HuH-7 (cell line): ENCODE results near the gene SRMS.
A peak's percentile ranks its signal among the peaks of the same experiment; 100 is the strongest.
"Not testable (repeated sequence)": the region's sequence is repeated elsewhere in the genome, so short reads cannot be mapped to it uniquely, and the experiment has no call there.

Source experiments
- DNase-seq: peaks from one replicate; pipeline ENCODE4 v3.0.0; 2011; ENCODE audit warnings: low spot score

SRMS gene

DNA sequence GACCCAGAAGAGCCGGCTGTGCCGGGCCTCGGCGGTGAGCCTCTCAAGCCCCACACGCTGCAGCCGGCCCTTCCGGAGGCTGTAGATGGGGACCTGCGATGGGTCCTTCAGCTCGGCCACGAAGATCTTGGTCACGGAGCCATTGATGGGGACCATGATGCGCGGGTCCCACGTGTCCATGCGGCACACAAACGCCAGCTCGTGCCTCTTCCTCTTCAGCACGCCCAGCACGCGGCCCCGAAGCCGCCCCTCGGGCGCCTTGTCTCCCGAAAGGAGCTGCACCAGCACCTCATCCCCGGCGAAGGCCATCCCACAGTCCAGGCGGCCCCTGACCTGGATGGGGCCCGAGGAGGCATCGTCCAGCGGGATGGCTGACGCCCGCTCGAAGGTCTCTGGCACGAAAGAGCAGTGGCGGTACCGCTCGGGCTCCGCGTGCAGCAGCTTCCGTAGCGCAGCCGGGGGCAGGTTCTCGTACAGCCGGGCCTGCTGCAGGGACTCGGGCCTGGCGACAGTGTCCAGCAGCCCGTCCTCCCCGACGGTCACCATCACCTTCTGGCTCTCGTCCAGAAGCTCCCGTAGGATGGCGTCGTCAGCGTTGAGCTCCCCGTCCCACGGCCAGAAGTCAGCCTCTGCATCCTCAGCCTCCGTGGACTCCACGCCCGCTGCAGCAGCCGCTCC, 17.6 kb upstream of the SRMS start:
- no peak for DNase-seq

DNA sequence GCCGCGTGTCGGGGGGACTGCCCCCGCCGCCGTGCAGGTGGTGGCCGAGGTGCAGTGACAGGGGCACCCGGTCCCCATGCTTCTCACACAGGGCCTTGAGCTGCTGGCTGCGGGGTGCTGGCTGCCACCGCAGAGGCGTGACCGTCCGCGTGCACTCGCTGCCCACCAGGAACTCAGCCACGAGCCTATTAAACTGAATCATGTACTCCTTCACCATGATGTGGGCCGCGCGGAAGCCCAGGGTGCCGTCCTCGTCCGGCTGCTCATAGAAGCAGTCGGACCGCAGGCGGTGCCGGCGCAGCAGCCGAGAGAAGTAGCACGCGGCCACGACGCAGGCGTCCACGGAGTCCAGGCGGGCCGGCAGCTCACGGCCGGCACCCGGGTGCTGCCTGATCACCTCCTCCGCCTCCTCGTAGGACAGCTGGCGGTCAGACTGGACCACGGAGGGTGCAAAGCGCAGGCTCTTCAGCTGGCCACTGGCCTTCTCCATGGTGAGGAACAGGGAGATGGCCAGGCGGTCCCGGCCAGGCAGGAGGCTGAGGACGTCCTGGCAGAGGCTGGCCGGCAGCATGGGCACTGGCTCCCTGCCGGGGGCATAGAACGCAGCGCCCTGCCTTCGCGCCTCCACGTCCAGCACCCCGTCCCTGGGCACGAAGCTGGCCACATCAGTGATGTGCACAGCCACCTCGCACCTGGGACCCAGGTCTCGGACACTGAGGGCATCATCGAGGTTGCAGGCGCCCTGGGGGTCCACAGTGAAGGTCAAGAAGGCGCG, 16.7 kb upstream of the SRMS start:
- no peak for DNase-seq

DNA sequence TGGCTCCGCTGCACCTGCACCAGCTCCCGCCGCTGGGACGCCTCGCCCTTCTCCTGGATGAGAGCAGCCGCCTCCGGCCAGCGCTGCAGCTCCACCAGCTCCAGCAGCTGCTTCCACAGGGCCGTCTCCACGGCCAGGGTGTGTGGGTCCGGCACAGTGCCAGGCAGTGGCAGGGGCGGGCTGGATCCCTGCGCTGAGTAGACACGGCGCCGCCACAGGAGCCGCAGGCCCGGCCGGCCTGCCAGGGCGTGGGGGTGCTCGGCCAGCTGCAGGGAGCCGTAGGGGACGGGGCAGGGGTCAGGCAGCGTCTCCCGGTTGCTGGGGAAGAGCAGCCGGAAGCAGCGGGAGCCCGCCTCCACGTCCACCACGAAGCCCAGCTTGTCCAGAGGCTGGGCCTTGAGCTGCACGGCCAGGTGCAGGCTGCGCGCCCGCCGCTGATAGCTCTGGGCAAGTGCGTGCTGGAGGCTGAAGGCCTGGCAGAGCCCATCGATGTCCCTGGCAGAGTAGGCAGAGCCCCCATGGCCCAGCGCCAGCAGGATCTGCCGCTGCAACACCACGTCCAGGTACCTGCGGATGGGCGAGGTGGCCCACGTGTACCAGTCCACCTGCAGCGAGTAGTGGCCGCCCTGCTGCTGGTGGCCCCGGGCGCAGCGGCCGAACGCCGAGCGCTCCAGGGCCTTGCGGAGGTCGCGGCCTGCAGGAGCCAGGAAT, 15.8 kb upstream of the SRMS start:
- no peak for DNase-seq

DNA sequence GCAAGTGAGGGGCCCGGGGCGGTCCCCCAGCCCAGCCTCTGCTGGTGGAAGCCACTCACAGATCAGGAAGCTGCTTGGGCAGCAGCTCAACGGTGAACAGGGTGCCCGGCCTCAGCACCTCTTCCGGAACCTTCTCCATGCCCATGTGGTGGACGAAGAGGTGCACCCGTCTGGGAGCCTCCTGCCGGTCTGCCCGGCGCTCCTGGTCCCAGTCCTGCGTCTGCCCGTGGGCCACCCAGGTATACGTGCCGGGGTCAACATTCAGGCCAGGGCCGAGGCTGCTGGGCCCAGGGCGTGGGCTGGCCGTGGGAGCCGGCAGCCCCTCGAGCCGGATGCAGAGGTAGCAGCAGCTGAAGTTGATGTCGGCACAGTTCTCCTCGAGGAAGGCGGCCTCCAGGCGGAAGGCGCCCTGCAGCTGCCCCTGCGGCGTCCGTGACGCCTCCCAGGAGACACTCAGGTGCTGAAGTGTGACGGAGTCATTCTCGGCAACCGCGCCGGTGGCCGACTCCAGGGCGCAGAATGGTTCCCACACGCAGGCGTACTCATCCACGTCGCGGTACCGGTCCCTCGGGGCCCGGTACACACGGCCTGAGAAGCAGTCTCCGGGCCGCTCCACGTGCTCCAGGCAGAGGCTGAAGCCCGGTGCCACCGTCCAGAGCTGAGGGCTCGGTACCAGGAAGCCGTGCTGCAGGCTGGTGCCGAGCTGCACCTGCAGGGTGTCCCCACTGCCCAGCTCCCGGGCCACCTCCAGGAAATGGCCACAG, 15.1 kb upstream of the SRMS start:
- no peak for DNase-seq

DNA sequence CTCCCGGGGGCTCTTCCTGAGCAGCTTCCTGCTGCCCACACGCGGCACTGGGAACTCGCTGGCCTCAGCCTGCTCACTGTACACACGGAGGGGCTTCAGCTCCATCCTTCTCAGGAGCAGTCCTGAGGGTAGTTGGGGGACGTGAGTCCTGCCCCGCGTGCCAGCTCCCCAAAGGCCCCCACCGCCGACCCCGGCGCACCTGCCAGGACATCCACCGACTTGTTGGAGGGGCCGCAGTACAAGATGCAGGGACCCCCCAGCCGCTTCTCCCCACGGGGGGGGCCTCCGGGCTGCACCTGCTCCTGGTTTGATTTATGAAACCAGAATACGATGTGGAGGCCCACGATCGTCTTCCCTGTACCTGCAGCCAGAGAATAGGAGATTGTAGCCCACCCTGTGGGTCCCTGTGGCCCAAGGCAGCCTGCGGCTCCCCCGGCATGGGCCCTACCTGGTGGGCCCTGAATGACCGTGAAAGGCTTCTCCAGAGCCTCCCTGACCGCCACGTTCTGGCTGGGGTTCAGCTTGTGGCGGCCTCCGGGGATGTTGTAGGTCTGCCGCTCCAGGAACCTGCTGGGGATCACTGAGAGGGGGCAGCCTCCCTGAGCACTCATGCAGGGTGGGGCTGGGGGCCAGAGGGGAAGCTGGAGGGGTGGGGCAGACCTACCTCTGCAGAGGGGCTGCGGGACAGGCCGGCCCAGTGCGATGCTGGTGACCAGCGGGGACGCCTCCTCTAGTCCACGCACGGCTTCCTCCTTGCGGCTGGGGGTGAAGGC, 14.3 kb upstream of the SRMS start:
- no peak for DNase-seq

DNA sequence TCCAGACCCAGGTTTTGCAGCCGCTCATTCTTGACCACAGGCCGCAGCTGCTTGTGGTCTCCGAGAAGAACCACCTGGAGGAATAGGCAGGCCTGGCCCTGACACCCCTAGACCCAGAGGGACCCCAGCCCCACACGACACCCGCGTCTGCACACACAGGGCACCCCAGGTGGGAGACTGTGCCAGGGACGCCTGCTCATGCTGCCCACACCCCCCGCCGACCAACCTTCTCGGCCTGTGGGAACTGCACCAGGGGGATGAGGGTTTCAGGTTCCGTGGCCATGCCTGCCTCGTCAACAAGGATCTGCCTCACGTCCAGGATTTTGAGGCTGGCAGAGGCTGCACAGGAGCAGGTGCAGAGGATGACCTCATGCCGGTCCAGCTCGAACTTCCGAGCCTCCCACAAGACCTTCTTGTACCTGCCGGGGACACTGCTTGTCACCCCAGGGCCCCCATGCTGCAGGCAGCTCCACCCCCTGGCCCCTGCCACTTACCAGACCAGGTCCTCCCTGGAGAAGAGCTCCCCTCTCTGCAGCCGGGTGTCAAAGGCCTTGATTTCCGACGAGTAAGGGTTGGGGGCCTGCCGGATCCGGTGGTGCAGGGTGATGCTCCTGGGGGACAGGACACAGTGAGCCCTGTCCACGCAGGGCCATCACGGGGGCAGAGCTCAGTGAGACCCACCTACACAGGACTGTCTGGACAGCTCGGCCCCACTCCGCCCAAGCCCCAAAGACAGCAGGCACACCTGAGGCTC, 13.5 kb upstream of the SRMS start:
- DNase-seq, result no peak

DNA sequence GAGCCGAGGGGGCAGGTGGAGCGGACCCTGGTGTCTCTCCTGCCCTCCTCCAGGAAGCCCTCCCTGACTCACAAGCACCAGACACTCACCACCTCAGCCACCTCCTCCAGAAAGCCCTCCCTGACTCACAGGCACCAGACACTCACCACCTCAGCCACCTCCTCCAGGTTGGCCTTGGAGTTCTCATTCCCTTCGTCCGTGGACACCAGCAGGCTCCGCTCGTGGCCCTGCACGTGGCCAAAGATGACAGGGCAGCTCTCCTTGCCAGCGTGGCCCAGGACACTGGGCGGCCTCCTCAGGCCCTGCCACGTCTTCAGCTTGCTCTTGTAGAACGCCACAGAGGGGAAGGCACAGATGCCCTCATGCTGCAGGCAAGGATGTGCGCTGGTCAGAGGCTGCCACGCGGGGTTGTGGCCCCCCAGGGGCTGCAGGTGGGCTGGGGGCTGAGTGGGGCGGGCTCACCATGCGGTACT, 12.8 kb upstream of the SRMS start:
- DNase-seq, result no peak

DNA sequence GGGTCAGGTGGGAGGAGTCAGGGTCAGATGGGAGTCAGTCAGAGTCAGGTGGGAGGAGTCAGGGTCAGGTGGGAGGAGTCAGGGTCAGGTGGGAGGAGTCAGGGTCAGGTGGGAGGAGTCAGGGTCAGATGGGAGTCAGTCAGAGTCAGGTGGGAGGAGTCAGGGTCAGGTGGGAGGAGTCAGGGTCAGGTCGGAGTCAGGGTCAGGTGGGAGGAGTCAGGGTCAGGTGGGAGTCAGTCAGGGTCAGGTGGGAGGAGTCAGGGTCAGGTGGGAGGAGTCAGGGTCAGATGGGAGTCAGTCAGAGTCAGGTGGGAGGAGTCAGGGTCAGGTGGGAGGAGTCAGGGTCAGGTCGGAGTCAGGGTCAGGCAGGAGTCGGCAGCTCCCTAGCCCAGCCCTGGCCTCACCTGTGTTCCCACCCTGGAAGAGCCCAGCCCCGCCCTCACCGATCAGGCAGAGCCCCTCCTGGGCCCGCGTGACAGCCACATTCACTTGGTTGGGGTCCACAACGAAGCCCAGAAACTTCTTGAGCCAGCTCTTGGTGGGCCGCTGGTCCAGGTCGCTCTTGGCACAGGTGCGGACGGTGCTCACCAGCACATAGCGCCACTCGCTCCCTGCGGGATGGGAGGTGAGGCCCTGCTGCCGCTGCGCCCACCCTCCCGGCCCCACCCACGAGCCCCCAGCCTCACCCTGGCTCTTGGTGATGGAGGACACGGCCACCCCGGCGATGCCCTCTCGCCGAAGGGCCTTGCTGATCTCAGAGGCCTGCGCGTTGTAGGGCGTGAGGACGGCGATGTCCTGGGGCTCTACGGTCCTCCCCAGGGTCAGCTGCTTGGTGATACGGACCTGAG, 12.2 kb upstream of the SRMS start:
- not testable (repeated sequence) for DNase-seq

DNA sequence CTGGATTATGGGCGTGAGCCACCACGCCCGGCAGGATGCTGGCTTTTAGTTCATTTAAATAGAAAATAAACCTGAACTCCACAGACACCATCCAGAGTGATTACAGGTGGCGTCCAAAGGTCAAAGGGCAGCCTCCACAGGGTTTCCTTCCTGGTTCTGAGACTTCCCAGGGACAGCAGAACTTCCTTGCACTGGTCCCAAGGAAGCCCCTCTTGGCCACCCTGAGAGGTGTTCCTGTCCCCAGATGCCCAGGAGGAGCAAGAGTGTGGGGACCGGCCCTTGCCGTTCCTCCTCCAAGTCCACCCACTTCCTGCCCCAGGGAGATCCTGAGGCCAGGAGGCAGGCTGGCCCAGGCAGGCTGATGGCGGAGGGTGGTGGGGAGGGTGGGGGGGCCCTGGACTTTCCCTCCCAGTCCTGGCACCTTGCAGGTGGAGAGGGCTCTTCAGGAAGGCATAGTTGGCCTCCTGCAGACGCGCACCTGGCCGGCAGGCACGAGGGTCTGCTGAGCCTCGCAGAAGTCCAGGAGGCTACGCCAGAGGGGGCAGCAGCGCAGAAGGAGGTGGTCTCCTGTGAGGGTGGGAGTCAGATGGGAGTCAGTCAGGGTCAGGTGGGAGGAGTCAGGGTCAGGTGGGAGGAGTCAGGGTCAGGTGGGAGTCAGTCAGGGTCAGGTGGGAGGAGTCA, 11.4 kb upstream of the SRMS start:
- DNase-seq, result no peak

DNA sequence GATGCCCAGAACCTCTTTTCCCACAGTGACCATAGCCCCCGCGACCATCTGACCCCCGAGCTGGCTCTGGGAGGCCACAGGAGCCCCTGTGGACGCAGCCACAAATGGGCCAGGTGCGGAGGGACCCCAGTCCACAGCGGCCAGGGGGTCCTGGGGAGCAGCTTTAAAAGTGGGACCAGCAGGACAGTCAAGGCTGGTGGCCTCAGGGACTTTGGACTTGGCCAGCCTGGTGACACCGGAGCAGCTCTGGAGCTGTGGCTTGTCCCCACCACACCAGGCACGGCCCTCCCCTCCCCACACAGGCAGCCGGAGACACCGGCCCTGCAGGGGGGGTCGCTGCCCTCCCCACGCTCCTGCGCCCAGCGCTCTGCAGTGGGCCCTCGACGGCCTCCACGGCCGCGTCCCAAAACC, 9.9 kb upstream of the SRMS start:
- no peak for DNase-seq

DNA sequence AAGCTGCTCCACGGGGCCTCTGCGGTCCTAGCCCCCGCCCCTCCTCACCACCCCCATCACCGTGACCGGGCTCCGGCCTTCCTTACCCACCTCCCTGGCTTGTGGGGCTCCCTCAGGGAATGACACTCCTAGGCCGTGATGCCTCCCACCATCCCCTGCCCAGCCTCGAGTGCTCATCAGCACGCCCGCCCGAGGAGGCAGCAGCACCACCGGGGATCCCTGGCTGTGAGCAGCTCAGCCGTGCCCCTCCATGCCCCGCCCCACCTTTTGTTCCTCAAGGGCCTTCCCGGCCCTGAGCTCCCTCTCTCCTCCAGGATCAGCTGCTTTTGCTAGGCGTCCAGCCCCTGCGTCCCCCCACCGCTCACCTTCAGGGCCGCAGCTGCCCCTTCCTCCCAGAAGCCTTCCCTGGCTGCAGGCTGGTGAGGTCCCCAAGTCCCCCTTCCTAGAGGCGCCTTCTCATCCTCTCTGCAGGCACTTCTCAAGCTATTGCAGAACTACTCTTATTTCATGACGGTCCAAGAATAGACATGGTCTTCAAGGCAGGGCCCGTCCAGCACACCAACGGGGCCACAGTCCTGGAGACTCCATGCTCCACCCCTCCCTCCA, 9.4 kb upstream of the SRMS start:
- DNase-seq, result no peak

DNA sequence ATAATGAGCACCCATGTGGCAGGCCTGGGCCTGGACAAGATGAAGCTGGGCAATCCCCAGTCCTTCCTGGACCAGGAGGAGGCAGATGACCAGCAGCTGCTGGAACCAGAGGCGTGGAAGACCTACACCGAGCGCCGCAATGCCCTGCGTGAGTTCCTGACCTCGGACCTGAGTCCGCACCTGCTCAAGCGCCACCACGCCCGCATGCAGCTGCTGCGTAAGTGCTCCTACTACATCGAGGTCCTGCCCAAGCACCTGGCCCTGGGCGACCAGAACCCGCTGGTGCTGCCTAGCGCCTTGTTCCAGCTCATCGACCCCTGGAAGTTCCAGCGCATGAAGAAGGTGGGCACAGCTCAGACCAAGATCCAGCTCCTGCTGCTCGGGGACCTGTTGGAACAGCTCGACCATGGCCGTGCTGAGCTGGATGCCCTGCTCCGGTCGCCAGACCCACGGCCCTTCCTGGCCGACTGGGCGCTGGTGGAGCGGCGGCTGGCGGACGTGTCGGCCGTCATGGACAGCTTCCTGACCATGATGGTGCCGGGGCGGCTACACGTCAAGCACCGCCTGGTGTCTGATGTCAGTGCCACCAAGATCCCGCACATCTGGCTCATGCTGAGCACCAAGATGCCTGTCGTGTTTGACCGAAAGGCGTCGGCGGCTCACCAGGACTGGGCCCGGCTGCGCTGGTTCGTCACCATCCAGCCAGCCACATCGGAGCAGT, 8.3 kb upstream of the SRMS start:
- DNase-seq, result no peak

DNA sequence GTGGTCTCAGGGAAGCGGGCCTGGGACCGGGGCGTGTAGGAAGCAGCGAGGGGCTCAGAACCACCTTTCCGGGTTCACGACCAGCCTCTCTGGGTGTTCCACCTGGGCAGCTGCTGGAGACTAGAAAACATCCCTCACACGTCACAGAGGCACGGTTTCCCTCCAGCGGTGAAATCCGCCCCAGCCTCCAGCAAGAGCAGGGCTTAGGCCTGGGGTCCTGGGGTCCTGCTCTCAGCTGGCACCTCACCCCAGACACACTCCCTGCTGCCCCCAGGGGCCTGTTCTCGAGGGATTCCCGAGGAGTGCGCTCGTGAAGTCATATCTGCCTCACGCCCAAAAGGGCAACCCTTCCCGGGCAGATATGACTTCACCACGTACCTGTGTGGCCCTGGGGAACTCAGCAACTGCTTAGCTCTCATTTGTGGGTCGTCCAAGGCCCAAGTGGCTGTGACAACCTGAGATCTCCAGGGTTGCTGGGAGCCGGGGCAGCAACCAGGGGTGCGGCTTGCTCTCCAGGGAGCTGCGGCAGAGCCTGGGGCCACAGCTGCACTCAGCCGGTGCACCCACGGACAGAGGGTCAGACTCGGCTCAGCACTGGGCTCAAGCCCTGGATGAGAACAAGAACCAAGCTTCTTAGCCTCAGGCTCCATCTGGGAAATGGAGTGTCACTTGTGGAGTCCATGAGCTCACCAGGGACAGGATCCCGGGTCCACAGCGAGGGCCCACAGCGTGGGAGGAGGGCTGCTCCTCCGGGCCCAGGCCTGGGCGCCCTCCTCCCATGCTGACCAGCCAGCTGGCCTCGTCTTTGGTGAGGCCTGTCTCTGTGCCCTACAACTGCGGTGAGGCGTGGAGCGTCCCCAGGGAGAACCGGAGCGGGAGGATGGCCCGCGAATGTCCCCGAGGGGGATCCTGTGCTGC, 7.1 kb upstream of the SRMS start:
- no peak for DNase-seq

DNA sequence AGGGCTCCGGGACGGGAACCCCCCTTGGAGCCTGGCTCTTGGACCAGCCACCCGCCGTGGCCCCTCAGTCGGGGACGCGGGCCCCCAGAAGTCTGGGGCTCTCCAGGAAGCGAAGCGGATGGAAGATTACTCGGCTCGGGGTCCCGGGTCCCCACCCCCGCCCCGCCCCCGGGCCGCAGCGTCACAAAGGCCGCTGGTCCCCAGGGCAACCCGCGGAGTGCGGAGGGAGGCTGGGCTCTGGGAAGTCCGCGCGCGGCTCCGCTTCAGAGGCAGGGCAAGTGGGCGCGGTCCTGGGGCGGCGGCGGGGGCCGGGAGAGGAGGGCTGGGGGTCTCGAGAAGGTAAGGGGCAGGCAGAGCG, 6.4 kb upstream of the SRMS start, which contains the start of gene FNDC11:
Gene FNDC11 (plus strand): TSS at position 227 of the 358 bp plus-strand sequence. CDS start 1,505 bp downstream, outside the sequence.
- peak; percentile 73 for DNase-seq

DNA sequence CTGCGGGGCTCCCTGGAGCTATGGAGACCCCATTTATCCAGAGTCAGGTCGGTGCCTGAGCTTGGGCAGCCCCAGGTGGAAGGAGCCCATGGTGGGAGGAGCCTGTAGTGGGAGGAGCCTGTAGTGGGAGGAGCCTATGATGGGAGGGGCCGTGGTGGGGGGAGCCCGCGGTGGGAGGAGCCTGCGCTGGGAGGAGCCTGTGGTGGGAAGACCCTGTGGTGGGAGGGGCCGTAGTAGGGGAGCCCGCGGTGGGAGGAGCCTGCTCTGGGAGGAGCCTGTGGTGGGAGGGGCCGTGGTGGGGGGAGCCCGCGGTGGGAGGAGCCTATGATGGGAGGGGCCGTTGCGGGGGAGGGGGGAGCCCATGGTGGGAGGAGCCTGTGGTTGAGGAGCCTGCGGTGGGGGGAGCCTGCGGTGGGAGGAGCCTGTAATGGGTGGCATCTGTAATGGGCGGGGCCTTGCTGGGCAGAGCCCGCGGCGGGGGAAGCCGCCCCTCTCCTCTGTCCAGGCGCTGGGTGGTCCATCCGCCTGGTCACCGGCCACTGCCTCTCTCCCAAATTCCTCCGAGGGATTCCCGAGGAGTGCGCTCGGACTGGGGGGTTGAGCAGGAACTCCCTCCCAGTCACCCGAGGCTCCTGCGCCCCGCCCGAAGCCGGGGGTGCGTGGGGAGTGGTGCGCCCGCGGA, 5.8 kb upstream of the SRMS start:
- peak; percentile 88 for DNase-seq
